GM18511 (cell line): ENCODE measurements around the gene KRTAP10-5.
"Not testable (repeated sequence)": the region's sequence is repeated elsewhere in the genome, so short reads cannot be mapped to it uniquely, and the experiment has no call there.

Experiments used
- ATAC-seq: cut with Tn5 transposase; IDR thresholded peaks from one replicate; pipeline ENCODE4 v1.9.1; 2021; ENCODE audit warnings: mild to moderate bottlenecking, moderate library complexity; ENCODE audit not compliant: unreplicated experiment

The KRTAP10-5 gene

DNA sequence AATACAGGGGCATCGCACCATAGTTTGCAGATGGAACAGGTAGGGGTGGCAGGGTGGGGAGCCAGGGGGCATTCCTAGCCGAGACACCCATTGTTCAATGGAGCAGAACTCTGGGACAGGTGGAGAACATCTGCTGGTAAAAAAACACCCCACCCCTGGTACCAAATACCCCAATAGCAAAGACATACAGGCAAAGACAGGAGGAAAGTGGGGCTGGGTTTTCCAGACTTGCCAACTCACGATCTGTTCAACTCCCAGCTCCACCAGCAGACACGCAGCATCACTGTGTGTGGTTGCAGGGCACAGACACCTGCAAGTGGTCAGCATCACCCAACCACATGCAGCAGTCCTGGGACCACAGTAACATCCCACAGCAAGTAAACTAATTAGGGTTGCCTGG, 31.1 kb upstream of the KRTAP10-5 start:
- no peak for ATAC-seq

DNA sequence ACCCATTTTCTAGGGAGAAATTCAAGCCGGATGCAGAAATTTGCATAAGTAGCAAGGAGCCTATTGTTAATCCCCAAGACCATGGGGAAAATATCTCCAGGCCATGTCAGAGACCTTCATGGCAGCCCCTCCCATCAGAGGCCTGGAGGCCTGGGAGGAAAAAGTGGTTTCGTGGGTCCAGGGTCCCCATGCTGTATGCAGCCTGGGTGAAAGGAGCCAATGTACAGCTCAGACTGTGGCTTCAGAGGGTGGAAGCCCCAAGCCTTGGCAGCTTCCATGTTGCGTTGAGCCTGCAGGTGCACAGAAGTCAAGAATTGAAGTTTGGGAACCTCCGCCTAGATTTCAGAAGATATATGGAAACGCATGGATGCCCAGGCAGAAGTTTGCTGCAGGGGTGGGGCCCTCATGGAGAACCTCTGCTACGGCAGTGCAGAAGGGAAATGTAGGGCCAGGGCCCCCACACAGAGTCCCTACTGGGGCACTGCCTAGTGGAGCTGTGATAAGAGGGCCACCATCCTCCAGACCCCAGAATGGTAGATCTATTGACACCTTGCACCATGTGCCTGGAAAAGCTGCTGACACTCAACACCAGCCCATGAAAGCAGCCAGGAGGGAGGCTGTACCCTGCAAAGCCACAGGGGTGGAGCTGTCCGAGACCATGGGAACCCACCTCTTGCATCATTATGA, 29.9 kb upstream of the KRTAP10-5 start:
- not testable (repeated sequence) for ATAC-seq

DNA sequence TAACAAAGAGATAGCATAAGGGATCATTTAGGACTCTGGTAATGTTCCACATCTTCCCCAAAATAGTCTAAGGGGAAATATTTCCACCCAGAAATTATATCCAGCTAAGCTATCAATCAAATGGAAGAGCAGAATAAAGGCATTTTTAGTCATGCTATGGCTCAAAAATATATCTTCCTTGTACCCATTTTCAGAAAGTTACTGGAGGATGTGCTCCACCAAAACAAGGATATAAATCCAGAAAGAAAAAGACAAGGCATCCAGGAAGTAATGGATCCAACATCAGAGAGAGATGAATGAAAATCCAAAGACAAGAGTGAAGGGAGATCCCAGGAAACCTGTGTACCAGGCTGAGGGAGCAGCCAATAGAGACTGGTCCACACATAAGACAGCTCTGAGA, 28.8 kb upstream of the KRTAP10-5 start:
- no peak for ATAC-seq

DNA sequence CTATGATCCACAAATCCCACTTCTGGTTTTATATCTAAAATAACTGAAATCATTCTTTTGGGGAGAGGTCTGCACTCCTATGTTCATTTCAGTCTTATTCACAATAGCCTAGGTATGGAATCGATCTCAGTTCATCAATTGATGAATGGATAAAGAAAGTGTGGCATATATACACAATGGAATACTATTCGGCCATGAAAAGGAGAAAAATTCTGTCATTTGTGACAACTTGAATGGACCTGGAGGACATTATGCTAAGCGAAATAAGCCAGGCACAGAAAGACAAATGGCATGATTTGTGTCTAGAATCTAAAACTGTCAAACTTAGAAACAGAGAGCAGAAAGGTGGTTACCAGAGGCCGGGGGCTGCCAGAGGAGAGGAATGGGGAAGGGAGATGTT, 26.1 kb upstream of the KRTAP10-5 start:
- no peak for ATAC-seq

DNA sequence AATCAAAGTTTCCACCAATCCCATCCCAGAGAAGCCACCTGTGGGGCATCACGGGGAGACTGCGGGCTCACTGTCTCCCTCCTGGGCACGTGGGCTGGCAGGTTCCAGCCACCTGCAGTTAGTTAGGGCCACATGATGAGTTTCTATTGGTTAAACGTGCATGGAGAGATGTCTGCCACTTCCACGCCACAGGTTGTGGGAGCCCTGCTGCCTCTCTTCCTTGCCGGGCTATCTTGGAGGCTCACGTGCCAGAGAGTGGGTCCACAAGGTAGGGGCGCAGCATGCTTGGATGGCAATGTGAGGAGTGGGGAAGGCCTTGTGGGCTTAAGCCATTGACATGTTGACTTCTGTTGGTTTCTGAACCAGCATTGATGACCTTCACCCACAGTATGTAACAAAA, 23.5 kb upstream of the KRTAP10-5 start:
- ATAC-seq: no peak

DNA sequence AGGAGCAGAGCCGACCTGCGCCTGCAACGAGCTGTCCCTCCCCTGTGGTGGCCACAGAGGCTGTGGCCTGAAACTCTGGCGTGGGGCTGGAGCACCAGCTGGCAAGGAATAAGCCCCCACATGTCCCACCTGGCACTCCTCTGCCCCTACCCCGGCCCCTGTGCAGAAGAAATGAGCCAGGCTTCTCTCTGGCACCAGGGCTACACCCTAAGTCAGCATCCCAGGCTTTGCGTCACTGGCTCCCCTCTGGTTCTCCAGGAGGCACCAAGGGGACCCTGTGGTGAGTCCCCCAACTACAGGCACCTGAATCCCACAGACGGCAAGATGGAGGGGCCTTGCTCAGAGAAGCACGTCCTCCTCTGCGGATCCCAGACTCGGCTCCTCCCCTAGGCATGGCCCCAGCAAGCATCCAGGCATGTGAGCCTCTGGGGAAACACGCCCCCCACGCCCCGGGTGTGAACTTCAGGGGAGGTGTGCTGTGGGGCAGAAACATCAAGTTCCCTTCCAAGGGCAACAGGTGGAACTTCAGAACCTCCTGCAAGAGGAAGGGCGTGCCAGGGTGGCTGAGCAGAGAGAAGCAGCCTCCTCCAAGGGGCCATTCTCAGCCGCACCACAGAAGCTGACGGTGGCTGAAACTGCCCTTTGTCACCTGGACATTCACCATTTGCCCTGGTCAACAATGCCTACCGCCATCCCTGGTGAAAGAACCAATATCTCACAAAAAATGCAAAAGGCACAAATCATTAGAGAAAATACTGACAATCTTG, 22.9 kb upstream of the KRTAP10-5 start:
- no peak for ATAC-seq

DNA sequence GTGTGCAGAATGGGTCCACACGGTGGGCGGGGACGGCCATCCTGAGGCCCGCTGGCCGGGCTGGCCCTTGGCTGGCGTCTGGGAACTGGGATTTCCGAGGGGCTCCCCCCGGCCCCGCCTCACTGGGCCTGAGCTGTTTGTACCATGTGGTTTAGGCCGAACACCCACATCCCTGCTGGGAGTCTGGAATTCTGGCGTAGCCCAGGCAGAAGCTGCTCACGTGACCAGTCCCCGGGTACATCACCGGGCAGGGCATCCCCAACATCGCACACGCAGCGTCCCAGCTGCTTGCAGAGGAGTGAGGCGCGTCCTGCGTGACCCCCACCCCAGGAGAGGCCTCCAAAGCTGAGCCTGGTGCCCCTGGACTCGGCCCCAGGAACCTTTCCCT, 22.1 kb upstream of the KRTAP10-5 start:
- ATAC-seq: no peak

DNA sequence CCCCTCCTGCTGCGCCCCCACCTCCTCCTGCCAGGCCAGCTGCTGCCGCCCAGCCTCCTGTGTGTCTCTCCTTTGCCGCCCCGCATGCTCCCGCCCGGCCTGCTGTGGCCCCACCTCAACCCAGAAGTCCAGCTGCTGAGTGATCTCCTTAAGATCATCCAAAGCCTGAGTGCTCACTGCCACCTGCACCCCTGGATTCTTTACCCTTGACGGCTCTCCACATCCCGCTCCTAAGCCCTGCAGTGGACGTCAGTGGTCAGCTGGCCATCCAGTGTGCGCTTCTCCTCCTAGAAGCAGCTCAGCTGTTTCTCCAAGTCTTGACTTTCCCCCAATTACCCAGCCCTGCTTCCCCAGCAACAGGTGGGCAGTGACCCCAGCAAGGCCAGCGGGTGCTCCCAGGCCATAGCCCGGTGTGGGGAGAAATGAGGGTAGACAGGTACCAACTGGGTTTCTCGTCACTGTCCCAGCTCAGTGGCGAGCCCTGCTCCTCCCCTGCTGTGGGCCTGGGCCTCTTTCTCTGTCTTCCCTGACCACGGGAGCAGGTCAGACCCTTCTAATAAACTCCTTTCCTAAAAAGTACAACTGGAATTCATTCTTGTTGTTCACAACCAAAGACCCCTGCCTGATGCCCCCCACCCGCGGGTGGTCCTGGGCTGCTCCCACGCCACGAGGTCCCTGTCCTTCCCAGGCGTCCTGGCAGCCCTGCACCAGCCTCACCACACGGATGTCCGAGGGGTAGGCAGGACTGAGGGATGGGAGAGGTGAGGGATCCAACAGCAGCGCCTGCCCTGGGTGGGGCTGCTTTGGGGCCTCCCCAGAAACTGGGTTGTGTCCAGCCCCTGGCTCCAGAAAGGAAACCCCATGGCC, 21.4 kb upstream of the KRTAP10-5 start:
- no peak for ATAC-seq

DNA sequence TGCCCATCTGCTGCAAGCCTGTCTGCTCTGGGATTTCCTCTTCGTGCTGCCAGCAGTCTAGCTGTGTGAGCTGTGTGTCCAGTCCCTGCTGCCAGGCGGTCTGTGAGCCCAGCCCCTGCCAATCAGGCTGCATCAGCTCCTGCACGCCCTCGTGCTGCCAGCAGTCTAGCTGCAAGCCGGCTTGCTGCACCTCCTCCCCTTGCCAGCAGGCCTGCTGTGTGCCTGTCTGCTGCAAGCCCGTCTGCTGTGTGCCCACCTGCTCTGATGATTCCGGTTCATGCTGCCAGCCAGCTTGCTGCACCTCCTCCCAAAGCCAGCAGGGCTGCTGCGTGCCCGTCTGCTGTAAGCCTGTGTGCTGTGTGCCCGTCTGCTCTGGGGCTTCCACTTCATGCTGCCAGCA, 20.7 kb upstream of the KRTAP10-5 start:
- ATAC-seq: not testable (repeated sequence)

DNA sequence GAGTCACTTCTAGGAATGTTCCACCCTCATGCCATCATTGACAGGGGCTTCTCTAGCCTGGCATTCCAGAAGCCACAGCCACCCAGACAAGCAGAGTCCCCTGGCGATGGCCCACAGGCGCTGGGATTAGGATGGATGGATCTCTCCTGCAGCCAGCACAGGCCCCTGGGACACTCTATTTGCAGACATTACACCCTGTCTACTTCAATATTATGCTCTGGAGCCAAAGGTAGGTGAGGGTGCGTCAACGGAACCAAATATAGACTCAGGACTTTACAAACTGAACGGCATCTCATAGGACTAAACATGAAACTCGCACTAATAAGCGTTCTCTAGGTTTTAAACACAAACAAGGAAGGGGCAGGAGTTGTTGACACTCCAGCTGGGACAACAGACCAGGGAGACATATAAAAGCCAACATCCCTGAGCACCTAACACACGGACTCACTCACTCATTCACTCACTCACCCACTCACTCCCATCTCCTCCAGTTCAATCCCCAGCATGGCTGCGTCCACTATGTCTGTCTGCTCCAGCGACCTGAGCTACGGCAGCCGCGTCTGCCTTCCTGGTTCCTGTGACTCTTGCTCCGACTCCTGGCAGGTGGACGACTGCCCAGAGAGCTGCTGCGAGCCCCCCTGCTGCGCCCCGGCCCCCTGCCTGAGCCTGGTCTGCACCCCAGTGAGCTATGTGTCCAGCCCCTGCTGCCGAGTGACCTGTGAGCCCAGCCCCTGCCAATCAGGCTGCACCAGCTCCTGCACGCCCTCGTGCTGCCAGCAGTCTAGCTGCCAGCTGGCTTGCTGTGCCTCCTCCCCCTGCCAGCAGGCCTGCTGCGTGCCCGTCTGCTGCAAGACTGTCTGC, 19.9 kb upstream of the KRTAP10-5 start, which contains the start of gene KRTAP10-7:
KRTAP10-7 (plus strand) TSS at position 480 of the 861 bp plus-strand sequence; CDS start at position 505, 25 bp downstream.
- ATAC-seq: not testable (repeated sequence)

DNA sequence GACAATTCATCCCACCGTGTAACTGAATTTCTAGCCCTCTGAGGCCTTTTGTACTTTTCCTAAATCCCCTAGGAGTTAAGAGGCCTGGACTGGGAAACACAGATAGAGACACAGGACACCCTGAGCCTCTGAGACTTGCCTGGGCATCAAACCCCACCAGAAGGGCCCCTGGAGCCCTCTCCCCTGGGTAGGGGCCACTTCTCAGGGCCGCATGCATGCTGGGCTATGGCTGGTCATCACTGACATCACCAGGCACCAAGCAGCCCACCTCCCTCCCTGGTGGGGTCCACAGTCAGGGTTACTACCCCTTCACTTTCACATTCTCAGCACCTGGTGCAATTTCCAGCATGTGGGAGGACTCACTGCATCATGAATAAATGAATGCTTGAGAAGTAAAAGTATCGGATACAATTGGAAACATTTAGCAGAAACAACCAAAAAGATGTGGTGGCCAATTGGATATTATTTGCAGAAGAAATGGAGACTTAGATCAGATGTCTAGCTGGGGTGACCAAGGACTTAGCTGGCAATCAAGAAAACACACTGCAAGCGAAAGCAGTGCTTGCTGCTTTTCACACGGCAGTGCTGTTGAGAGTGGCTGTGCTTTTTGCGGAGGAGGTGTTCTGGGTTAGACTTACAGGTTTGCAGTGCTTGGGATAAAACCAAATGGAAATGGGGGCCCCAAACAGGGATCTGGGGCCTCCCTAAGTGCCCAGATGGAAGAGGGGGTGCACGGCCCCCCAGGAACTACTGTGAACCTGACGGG, 19.0 kb upstream of the KRTAP10-5 start:
- no peak for ATAC-seq

DNA sequence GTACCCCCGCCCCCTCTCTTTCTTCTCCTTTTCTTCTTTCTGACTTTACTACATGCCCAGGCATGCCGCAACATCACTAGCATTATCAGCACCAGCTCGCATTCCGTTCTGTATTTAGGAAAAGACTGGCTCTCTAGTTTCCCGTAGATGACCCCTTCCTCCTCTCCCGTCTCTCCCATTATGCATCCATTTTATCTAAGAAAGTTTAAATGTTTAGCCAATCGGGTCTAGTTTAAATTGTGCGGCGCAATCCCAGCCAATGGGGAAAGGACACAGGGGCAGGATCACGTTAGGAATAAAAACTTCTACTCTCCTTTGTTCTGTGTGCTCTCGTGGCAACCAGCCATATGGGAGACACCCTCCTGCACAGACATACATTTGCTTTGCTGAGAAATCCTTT, 17.7 kb upstream of the KRTAP10-5 start:
- ATAC-seq: no peak

DNA sequence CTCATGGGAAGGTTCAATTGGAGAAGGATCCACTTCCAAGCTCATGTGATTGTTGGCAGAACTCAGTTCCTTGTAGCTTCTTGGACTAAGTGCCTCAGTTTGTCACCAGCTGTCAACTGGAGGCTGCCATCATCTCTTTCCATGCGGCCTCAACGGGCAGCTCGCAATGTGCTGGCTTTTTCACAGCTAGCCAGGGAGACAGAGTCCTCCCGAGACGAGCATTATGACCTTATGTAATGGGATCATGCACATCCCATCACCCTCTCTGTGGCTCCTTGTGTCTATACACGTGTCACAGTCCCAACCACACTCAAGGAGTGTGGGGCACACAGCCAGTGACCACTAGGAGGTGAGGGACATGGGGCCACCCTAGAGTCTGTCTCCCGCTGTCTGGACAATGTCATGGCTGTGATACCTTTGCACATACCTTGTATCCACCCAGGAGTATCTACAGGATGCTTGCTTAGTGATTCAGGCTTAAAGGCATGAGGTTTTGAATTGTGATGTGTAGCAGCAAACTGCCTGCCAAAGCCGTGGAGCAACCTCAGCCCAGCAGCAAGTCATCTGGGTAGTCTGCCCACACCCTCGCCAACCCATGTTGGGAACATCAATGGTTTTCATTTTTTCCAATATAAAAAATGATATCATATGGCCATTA, 15.8 kb upstream of the KRTAP10-5 start:
- no peak for ATAC-seq

DNA sequence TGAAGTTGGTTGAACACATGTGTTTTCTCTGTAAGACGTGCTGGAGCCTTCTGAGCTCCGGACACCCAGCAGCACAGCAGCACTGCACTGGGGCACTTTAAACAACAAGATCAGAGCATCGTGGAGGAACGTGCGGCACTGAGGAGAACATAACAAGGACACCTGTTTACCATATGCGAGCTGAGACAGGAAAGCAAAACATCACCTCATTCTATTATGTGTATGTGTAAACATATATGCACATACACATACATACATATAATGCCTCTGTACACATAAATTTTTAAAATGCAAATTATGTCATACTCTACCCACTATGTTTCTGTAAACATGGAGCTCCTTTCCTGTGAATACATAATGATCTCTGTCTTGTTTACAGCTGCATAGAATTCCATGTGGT, 15.1 kb upstream of the KRTAP10-5 start:
- no peak for ATAC-seq

DNA sequence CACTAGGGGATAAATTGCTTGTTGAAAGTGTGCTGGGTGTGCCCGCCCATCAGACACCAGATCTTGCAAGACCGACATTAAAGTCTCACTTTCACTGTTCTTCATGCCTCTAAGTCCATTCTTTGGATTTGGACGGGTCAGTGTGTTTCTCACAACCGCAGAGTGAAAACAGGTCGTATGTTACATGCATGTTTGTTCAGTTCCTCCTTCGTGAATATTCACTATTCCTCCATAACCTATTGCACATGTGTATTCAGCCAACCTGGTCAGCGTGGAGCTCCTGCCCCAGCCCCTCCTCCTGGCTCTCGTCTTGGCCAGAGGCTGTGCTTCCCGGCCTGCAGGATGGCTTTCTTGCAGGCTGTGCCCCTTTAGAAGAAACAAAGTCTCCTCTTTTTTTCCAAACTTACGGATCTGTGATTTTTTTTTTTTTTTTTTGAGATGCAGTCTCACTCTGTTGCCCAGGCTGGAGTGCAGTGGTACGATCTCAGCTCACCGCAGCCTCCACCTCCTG, 14.1 kb upstream of the KRTAP10-5 start:
- ATAC-seq: no peak

DNA sequence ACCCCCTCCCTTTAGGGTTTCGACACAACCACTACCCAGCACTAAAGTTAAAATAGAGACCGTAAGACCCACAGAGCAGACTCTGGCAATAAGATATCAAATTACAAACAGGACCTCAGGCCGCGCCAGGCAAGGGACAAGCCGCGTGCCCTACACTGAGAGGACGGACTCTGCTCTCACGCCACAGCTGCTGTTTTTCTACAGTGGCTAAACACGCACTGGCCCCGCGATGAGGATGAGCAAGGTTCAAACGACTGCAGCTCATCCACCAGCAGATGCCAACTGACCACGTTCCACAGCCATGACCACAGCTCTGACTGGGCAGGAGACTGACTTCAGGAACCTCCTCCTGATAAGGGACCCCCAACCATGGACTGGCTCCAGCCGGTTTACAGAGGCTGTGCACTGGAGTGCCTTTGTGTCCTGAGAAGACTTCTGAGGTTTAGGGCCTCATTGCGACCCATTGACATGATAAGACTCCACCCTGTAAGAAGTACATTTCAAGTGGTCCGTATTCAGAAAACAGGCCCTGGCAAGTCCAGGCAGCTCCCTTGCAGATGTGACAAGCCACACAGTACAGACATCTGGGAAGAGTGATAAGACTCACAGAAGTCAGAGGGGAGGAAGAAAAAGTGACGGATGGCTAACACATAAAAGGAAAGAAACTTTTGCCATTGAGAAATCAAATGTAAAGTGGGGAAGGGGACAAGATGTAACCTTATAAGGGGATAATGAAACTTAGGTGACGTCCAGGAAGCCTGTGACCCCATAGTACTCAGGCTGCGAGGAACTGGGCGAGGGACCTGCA, 13.4 kb upstream of the KRTAP10-5 start:
- no peak for ATAC-seq

DNA sequence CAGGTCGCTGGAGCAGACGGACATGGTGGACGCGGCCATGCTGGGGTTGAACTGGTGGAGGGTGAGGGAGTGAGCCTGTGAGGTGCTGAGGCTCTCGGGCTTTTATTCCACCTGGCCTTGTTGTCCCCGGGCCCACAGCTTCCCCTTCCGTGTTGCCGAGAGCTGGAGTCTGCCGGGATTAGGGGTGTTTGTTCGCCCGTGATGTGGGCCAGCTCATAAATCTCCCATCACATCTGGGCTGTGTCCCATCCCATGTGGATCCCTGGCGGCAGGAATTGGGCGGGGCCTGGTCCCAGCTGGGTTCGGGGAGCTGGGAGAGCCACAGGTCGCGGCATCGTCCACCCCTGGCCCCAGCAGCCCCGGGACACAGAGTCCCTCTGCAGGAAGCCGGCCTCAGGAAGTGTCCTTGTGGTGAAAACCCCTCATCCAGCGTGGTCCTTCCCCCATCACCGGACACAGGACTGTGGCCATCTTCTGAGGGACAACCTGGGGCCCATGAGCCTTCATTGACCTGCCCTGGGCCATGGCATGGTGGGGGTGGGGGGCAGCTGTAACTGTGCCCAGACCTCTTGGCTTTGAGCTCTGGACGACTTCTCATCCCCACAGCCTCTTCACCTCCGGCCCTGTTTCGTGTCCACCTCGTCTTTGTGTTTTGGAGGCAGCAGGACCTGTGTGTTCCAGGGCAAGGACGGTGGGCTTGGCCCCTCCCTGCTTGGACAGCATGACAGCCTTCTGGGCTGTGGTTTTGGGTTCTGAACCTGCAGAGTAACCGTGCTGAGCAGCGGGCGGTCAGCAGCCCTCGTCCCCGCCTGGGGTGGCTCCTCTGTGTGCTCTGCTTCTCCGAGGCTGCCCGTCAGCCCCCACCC, 12.3 kb upstream of the KRTAP10-5 start, which contains the start of gene KRTAP10-6:
KRTAP10-6 (minus strand) TSS at position 60 of the 866 bp plus-strand sequence; CDS start at position 39, 21 bp downstream.
- no peak for ATAC-seq
